ENCODE results near the gene WNT9A. TPM values are rescaled to one million over a fixed set of nuclear protein-coding genes. Genes with fewer than 3 reads are reported as not detected.

Gene WNT9A
- total RNA-seq, 2 donors from 2014 or later, result 1.4 to 2.0 TPM

DNA sequence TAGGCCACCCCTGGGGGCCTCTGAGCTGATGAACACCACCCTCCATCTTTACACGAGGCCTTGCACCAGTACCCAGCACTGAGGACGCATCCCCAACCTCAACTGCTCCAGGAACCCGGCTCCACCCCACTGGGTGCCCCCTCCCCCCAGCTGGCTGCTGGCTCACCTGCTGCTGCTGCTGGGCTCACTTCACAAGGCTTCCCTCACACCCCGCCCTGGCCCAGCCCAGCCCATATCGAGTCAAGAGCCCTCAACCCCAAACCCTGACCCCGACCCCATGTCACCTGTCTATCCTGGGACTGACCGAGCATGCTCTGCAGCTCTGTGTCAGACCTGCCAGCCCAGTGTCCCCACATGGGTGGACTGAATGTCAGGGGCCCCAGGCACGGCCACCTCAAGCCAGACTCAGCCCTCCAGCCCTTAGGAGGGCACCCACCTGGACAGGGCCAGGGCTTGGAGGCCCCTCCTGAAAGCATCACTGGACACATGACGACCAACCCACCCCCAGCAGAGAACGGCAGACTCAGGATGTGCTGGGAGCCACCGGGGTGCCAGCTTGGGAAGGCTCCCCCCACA, 21.4 kb downstream of the WNT9A start:
- Histone ChIP-seq H3K9me3 (no peaks in the 10 kb centered on the region), H3K36me3 (no peaks in the 10 kb centered on the region), H3K4me1 (replicated peaks) (no peaks in the 10 kb centered on the region), H3K27ac (no peak overlapping the region), H3K4me3 (no peak overlapping the region), H3K27me3 (replicated peaks; ENCODE audit: insufficient read depth) (no peaks in the 10 kb centered on the region)
- 92% methylated on average over 11 of the region's 11 CpGs for WGBS
- intact Hi-C loops (cut with DNase I), result no loop called here
- TF ChIP-seq POLR2A (IDR thresholded peaks at IDR 0.05), result no peak
- TF ChIP-seq, protein P1, sequence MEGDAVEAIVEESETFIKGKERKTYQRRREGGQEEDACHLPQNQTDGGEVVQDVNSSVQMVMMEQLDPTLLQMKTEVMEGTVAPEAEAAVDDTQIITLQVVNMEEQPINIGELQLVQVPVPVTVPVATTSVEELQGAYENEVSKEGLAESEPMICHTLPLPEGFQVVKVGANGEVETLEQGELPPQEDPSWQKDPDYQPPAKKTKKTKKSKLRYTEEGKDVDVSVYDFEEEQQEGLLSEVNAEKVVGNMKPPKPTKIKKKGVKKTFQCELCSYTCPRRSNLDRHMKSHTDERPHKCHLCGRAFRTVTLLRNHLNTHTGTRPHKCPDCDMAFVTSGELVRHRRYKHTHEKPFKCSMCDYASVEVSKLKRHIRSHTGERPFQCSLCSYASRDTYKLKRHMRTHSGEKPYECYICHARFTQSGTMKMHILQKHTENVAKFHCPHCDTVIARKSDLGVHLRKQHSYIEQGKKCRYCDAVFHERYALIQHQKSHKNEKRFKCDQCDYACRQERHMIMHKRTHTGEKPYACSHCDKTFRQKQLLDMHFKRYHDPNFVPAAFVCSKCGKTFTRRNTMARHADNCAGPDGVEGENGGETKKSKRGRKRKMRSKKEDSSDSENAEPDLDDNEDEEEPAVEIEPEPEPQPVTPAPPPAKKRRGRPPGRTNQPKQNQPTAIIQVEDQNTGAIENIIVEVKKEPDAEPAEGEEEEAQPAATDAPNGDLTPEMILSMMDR (IDR thresholded peaks at IDR 0.05), result no peak
- TF ChIP-seq POLR2AphosphoS5 (IDR thresholded peaks at IDR 0.05), result no peak
- no peak for DNase-seq (ENCODE audit: low spot score)

DNA sequence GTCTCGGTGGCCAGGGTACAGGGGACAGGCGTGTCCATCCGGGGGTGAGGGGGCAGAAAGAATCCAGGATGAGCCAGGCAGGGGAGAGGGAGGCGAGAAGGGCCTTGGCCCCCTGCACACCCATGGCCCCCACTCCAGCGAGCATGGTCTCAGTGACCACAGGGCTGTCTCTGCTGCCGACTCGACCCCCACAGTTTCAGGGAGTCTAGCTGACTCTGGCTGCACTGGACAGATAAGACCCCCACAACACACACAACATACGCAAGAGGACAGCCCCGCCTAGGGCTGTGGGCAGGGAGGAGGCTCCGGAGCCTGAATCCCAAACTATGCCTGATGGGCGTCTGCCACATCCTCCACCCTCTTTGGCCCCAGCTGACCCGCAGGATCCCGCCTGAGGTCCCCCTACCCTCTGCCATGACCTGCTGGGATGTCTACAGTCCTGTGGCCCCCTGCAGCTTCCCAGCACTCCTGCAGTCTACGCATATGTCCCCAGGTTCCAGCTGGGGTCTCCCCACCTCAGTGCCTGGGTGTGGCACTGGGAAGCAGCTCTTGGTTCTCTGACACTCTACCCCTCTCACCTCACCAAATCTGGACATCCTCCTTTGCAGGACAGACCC, 22.0 kb downstream of the WNT9A start:
- no peaks in the 10 kb centered on the region for H3K9me3 ChIP-seq
- H3K27ac ChIP-seq, result no peak overlapping the region
- H3K36me3 ChIP-seq, result no peaks in the 10 kb centered on the region
- 89% methylated on average over 14 of the region's 14 CpGs for WGBS
- no peaks in the 10 kb centered on the region for H3K27me3 ChIP-seq (replicated peaks; ENCODE audit: insufficient read depth)
- no peaks in the 10 kb centered on the region for H3K4me1 ChIP-seq (replicated peaks)
- no peak for DNase-seq (ENCODE audit: low spot score)
- no peak overlapping the region for H3K4me3 ChIP-seq
- TF ChIP-seq, protein P1 (IDR thresholded peaks at IDR 0.05), result no peak
- TF ChIP-seq POLR2A (IDR thresholded peaks at IDR 0.05) (no peak), POLR2AphosphoS5 (IDR thresholded peaks at IDR 0.05) (no peak)
- intact Hi-C loops (cut with DNase I), result no loop called here

DNA sequence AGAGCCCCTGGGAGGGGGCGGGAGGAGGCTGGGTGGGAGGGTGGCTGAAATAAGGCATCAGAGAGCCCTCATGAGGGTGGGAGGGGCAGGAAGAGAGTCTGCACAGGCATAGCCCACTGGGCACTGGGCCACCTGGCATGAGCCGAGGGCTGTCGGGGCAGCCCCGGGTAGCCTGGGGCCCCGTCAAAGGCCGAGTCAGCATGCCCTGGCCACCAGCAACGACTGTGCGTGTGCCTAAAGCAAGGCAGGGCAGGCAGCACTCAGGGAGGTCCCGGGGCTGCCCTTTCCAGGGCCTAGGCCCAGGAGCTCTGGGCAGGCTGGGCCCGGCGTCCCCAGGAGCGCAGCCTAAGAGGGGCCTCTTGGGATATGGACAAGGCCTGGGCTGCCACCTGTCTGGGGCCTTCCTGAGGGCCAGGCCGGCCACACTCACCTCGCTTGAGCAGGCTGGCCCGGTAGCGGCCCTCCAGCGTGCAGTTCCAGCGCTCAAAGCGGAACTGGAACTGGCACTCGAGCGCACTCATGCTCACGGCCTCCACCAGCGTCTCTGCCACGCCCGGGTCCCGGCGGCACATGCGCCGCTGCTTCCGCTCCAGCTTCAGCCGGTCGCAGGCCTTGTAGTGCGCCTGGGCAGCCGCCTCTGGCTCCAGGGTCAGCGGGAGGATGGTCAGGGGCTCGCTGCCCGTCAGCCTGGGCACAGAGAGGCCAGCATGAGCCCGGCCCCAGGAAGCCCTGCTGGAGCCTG, 22.7 kb downstream of the WNT9A start:
- intact Hi-C loops (cut with DNase I), result no loop called here
- WGBS, result 84% methylated on average over 38 of the region's 38 CpGs
- H3K4me1 ChIP-seq (replicated peaks), result no peaks in the 10 kb centered on the region
- H3K9me3 ChIP-seq, result no peaks in the 10 kb centered on the region
- H3K27me3 ChIP-seq (replicated peaks; ENCODE audit: insufficient read depth), result no peaks in the 10 kb centered on the region
- no peak for TF ChIP-seq POLR2AphosphoS5 (IDR thresholded peaks at IDR 0.05)
- TF ChIP-seq, protein P1 (IDR thresholded peaks at IDR 0.05), result no peak
- TF ChIP-seq POLR2A (IDR thresholded peaks at IDR 0.05), result no peak
- H3K4me3 ChIP-seq, result no peak overlapping the region
- no peaks in the 10 kb centered on the region for H3K36me3 ChIP-seq
- no peak for DNase-seq (ENCODE audit: low spot score)
- no peak overlapping the region for H3K27ac ChIP-seq

DNA sequence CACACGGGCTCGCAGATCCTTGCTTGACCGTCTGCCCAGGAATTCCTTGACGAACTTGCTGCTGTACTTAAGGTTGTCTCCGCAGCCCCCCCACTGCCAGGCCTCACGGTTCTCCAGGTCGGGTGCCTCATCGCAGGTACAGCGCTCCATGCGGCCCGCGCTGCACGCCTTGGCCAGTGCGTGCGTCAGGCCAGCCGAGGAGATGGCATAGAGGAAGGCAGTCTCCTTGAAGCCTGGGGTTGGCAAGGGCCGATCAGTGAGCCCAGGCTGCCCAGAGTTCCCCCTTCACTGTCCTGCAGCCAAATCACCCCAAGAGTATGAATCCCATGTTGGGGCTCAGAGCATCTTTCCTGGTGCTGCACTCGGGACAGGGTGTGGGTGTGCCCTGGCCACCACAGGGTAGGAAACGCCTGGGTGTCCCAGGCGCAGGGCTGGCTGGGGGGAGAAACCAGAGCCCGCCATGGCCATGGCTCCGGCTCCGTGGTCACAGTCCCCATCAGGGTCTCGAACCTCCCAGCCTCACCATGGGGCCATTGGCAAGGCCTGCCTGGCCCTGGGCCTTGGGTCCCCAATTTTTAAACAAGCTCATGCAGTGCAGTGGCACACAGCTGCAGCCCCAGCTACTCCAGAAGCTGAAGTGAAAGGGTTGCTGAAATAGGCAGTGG, 23.4 kb downstream of the WNT9A start:
- DNase-seq (ENCODE audit: low spot score), result no peak

More for the DNA sequence above, 23.4 kb downstream of the WNT9A start:
- H3K4me1 ChIP-seq (replicated peaks), result no peaks in the 10 kb centered on the region
- H3K9me3 ChIP-seq, result no peaks in the 10 kb centered on the region
- no peak overlapping the region for H3K4me3 ChIP-seq
- no peak overlapping the region for H3K27ac ChIP-seq
- TF ChIP-seq POLR2AphosphoS5 (IDR thresholded peaks at IDR 0.05) (no peak), POLR2A (IDR thresholded peaks at IDR 0.05) (no peak)
- TF ChIP-seq, protein P1 (IDR thresholded peaks at IDR 0.05), result no peak
- intact Hi-C loops (cut with DNase I), result no loop called here
- H3K27me3 ChIP-seq (replicated peaks; ENCODE audit: insufficient read depth), result no peaks in the 10 kb centered on the region
- 92% methylated on average over 22 of the region's 24 CpGs for WGBS
- H3K36me3 ChIP-seq, result no peaks in the 10 kb centered on the region
